Measurements from ENCODE around the gene MICA.
A peak's percentile ranks its signal among the peaks of the same experiment; 100 is the strongest.

MICA gene

GRCh38 chr6:31403283-31404060, at the start of gene MICA:
Gene MICA (plus strand): TSS chr6:31403595. CDS start chr6:31403633, 38 bp downstream.
- H3K4me1 ChIP-seq (ENCODE audit: control insufficient read depth, low read depth, low read length) = peaks cover 26% of the 10 kb centered on the region

GRCh38 chr6:31354158-31354863, 49.1 kb upstream of the MICA start:
- H3K4me3 ChIP-seq (ENCODE audit: low read length) = no peak overlapping the region
- H3K36me3 ChIP-seq (ENCODE audit: control insufficient read depth, low read depth, low read length) = peaks cover 4% of the 10 kb centered on the region
- no peaks in the 10 kb centered on the region for H3K4me1 ChIP-seq (ENCODE audit: control insufficient read depth, low read depth, low read length)
- no peaks in the 10 kb centered on the region for H3K9me3 ChIP-seq (ENCODE audit: control insufficient read depth, low read depth, low read length)
- H3K27ac ChIP-seq (ENCODE audit: low read length) = no peak overlapping the region
- no peak overlapping the region for H3K9ac ChIP-seq (ENCODE audit: low read length)
- peaks cover 49% of the 10 kb centered on the region for H3K27me3 ChIP-seq (ENCODE audit: control insufficient read depth, insufficient read depth, low read length)

More at GRCh38 chr6:31403283-31404060, at the start of gene MICA:
- peak within 1 kb of the TSS; percentile 78 for H3K4me3 ChIP-seq (ENCODE audit: low read length)
- H3K36me3 ChIP-seq (ENCODE audit: control insufficient read depth, low read depth, low read length) = no peaks in the 10 kb centered on the region
- peak within 1 kb of the TSS; percentile 28 for H3K9ac ChIP-seq (ENCODE audit: low read length)
- H3K9me3 ChIP-seq (ENCODE audit: control insufficient read depth, low read depth, low read length) = no peaks in the 10 kb centered on the region
- H3K27ac ChIP-seq (ENCODE audit: low read length) = no peak within 1 kb of the TSS
- peaks cover 79% of the 10 kb centered on the region for H3K27me3 ChIP-seq (ENCODE audit: control insufficient read depth, insufficient read depth, low read length)

GRCh38 chr6:31354864-31355582, 48.4 kb upstream of the MICA start:
- Histone ChIP-seq H3K27ac (ENCODE audit: low read length) (no peak overlapping the region), H3K27me3 (ENCODE audit: control insufficient read depth, insufficient read depth, low read length) (peaks cover 55% of the 10 kb centered on the region), H3K4me1 (ENCODE audit: control insufficient read depth, low read depth, low read length) (no peaks in the 10 kb centered on the region), H3K36me3 (ENCODE audit: control insufficient read depth, low read depth, low read length) (peaks cover 4% of the 10 kb centered on the region), H3K9me3 (ENCODE audit: control insufficient read depth, low read depth, low read length) (no peaks in the 10 kb centered on the region), H3K4me3 (ENCODE audit: low read length) (no peak overlapping the region), H3K9ac (ENCODE audit: low read length) (no peak overlapping the region)

- H3K36me3 ChIP-seq (ENCODE audit: control insufficient read depth, low read depth, low read length) = peaks cover 4% of the 10 kb centered on the region
- H3K27me3 ChIP-seq (ENCODE audit: control insufficient read depth, insufficient read depth, low read length) = peaks cover 55% of the 10 kb centered on the region
- H3K27ac ChIP-seq (ENCODE audit: low read length) = no peak overlapping the region
- peak overlapping the region; percentile 62 for H3K4me3 ChIP-seq (ENCODE audit: low read length)
- no peak overlapping the region for H3K9ac ChIP-seq (ENCODE audit: low read length)
- no peaks in the 10 kb centered on the region for H3K4me1 ChIP-seq (ENCODE audit: control insufficient read depth, low read depth, low read length)
- H3K9me3 ChIP-seq (ENCODE audit: control insufficient read depth, low read depth, low read length) = no peaks in the 10 kb centered on the region
These were observed 47.8 kb upstream of the MICA start for GRCh38 chr6:31355583-31355948.

- Histone ChIP-seq H3K4me1 (ENCODE audit: control insufficient read depth, low read depth, low read length) (no peaks in the 10 kb centered on the region), H3K27ac (ENCODE audit: low read length) (no peak overlapping the region), H3K4me3 (ENCODE audit: low read length) (peak overlapping the region; percentile 62), H3K9me3 (ENCODE audit: control insufficient read depth, low read depth, low read length) (no peaks in the 10 kb centered on the region), H3K9ac (ENCODE audit: low read length) (peak overlapping the region; percentile 31), H3K27me3 (ENCODE audit: control insufficient read depth, insufficient read depth, low read length) (peaks cover 55% of the 10 kb centered on the region), H3K36me3 (ENCODE audit: control insufficient read depth, low read depth, low read length) (peaks cover 4% of the 10 kb centered on the region)
These were observed 47.0 kb upstream of the MICA start for GRCh38 chr6:31356216-31356945.

- Histone ChIP-seq H3K27ac (ENCODE audit: low read length) (no peak within 1 kb of the TSS), H3K9ac (ENCODE audit: low read length) (peak within 1 kb of the TSS; percentile 31), H3K4me3 (ENCODE audit: low read length) (peak within 1 kb of the TSS; percentile 62), H3K9me3 (ENCODE audit: control insufficient read depth, low read depth, low read length) (no peaks in the 10 kb centered on the region), H3K4me1 (ENCODE audit: control insufficient read depth, low read depth, low read length) (no peaks in the 10 kb centered on the region), H3K27me3 (ENCODE audit: control insufficient read depth, insufficient read depth, low read length) (peaks cover 55% of the 10 kb centered on the region), H3K36me3 (ENCODE audit: control insufficient read depth, low read depth, low read length) (peaks cover 4% of the 10 kb centered on the region)
These were observed 46.4 kb upstream of the MICA start, which contains the start of gene HLA-B for GRCh38 chr6:31356946-31357466. Gene HLA-B (minus strand): TSS chr6:31357179. CDS start chr6:31357158, 21 bp downstream.

GRCh38 chr6:31357886-31358285, 45.5 kb upstream of the MICA start:
- H3K9me3 ChIP-seq (ENCODE audit: control insufficient read depth, low read depth, low read length) = no peaks in the 10 kb centered on the region
- H3K27me3 ChIP-seq (ENCODE audit: control insufficient read depth, insufficient read depth, low read length) = peaks cover 57% of the 10 kb centered on the region

GRCh38 chr6:31358302-31358701, 45.1 kb upstream of the MICA start:
- Histone ChIP-seq H3K36me3 (ENCODE audit: control insufficient read depth, low read depth, low read length) (peaks cover 4% of the 10 kb centered on the region), H3K4me1 (ENCODE audit: control insufficient read depth, low read depth, low read length) (no peaks in the 10 kb centered on the region), H3K27ac (ENCODE audit: low read length) (no peak overlapping the region), H3K27me3 (ENCODE audit: control insufficient read depth, insufficient read depth, low read length) (peaks cover 57% of the 10 kb centered on the region), H3K4me3 (ENCODE audit: low read length) (no peak overlapping the region), H3K9me3 (ENCODE audit: control insufficient read depth, low read depth, low read length) (no peaks in the 10 kb centered on the region), H3K9ac (ENCODE audit: low read length) (no peak overlapping the region)

More at GRCh38 chr6:31357886-31358285, 45.5 kb upstream of the MICA start:
- Histone ChIP-seq H3K4me3 (ENCODE audit: low read length) (peak overlapping the region; percentile 62), H3K9ac (ENCODE audit: low read length) (no peak overlapping the region), H3K4me1 (ENCODE audit: control insufficient read depth, low read depth, low read length) (no peaks in the 10 kb centered on the region), H3K36me3 (ENCODE audit: control insufficient read depth, low read depth, low read length) (peaks cover 4% of the 10 kb centered on the region), H3K27ac (ENCODE audit: low read length) (no peak overlapping the region)

GRCh38 chr6:31359581-31359980, 43.8 kb upstream of the MICA start:
- peaks cover 56% of the 10 kb centered on the region for H3K27me3 ChIP-seq (ENCODE audit: control insufficient read depth, insufficient read depth, low read length)
- H3K4me3 ChIP-seq (ENCODE audit: low read length) = no peak overlapping the region
- H3K9me3 ChIP-seq (ENCODE audit: control insufficient read depth, low read depth, low read length) = no peaks in the 10 kb centered on the region
- no peaks in the 10 kb centered on the region for H3K36me3 ChIP-seq (ENCODE audit: control insufficient read depth, low read depth, low read length)
- no peaks in the 10 kb centered on the region for H3K4me1 ChIP-seq (ENCODE audit: control insufficient read depth, low read depth, low read length)
- no peak overlapping the region for H3K27ac ChIP-seq (ENCODE audit: low read length)
- no peak overlapping the region for H3K9ac ChIP-seq (ENCODE audit: low read length)

- Histone ChIP-seq H3K9me3 (ENCODE audit: control insufficient read depth, low read depth, low read length) (no peaks in the 10 kb centered on the region), H3K27ac (ENCODE audit: low read length) (no peak overlapping the region), H3K27me3 (ENCODE audit: control insufficient read depth, insufficient read depth, low read length) (peaks cover 51% of the 10 kb centered on the region), H3K36me3 (ENCODE audit: control insufficient read depth, low read depth, low read length) (no peaks in the 10 kb centered on the region), H3K4me1 (ENCODE audit: control insufficient read depth, low read depth, low read length) (no peaks in the 10 kb centered on the region), H3K9ac (ENCODE audit: low read length) (no peak overlapping the region), H3K4me3 (ENCODE audit: low read length) (no peak overlapping the region)
These were observed 40.6 kb upstream of the MICA start for GRCh38 chr6:31362751-31363150.

GRCh38 chr6:31363811-31364210, 39.6 kb upstream of the MICA start:
- Histone ChIP-seq H3K27me3 (ENCODE audit: control insufficient read depth, insufficient read depth, low read length) (peaks cover 44% of the 10 kb centered on the region), H3K9ac (ENCODE audit: low read length) (no peak overlapping the region), H3K9me3 (ENCODE audit: control insufficient read depth, low read depth, low read length) (no peaks in the 10 kb centered on the region), H3K4me3 (ENCODE audit: low read length) (no peak overlapping the region), H3K36me3 (ENCODE audit: control insufficient read depth, low read depth, low read length) (no peaks in the 10 kb centered on the region), H3K27ac (ENCODE audit: low read length) (no peak overlapping the region), H3K4me1 (ENCODE audit: control insufficient read depth, low read depth, low read length) (no peaks in the 10 kb centered on the region)
